WTC11 (cell line): ENCODE measurements around the gene SHQ1. TPM values are rescaled to one million over a fixed set of nuclear protein-coding genes. Genes with fewer than 3 reads are reported as not detected.

Source experiments
- ATAC-seq: fragments of 200-7000 bp; cut with Tn5 transposase; 2 replicates; pipeline ENCODE4 v1.10.0; 2021; ENCODE audit warnings: mild to moderate bottlenecking, moderate library complexity
- CTCF ChIA-PET: fragments of 300-600 bp; sonication (Branson Sonifier 250); formaldehyde crosslinking; loops from one replicate; lab custom pipeline; 2021; ENCODE audit warnings: antibody characterized with exemption; lab: Charles Lee
- POLR2A ChIA-PET: fragments of 350-600 bp; sonication (Branson Sonifier 250); formaldehyde crosslinking; loops from one replicate; lab custom pipeline; 2021; ENCODE audit warnings: antibody characterized with exemption; lab: Charles Lee
- DNase-seq: peaks from one replicate; pipeline ENCODE4 v3.0.0; 2021; ENCODE audit warnings: low spot score
- H3K27ac Mint-ChIP-seq: 2 replicates; pipeline ENCODE4 v1.8.0; 2021; ENCODE audit warnings: mixed read lengths
- H3K27me3 Mint-ChIP-seq: 2 replicates; pipeline ENCODE4 v1.8.0; 2021; ENCODE audit warnings: low read depth, mild to moderate bottlenecking, moderate library complexity, mixed read lengths
- H3K36me3 Mint-ChIP-seq: 2 replicates; pipeline ENCODE4 v1.8.0; 2021; ENCODE audit warnings: mixed read lengths
- H3K4me1 Mint-ChIP-seq: 2 replicates; pipeline ENCODE4 v1.8.0; 2022; ENCODE audit warnings: mixed read lengths
- H3K4me3 Mint-ChIP-seq: 2 replicates; pipeline ENCODE4 v1.8.0; 2021; ENCODE audit warnings: mild to moderate bottlenecking, moderate library complexity, mixed read lengths
- H3K9me3 Mint-ChIP-seq: 2 replicates; pipeline ENCODE4 v1.8.0; 2021; ENCODE audit warnings: mixed read lengths
- EMX1 ChIP-seq: fragments of 250-450 bp; sonication (Bioruptor Pico); IDR thresholded peaks from 2 replicates; pipeline ENCODE4 v1.8.0; 2021; ENCODE audit warnings: mild to moderate bottlenecking
- FOXP1 ChIP-seq: sonication (generic); formaldehyde crosslinking; IDR thresholded peaks from 2 replicates; pipeline ENCODE4 v1.8.0; 2022; ENCODE audit warnings: missing genetic modification reagents, mild to moderate bottlenecking, moderate library complexity, borderline replicate concordance
- MYBL2 ChIP-seq: sonication (generic); formaldehyde crosslinking; IDR thresholded peaks from 2 replicates; pipeline ENCODE4 v1.8.1; 2023; ENCODE audit warnings: mild to moderate bottlenecking, moderate library complexity, missing genetic modification reagents
- NFE2L1 ChIP-seq: sonication (generic); formaldehyde crosslinking; IDR thresholded peaks from 2 replicates; pipeline ENCODE4 v1.8.1; 2023; ENCODE audit warnings: missing genetic modification reagents
- NR2C2 ChIP-seq: sonication (generic); formaldehyde crosslinking; IDR thresholded peaks from 2 replicates; pipeline ENCODE4 v1.8.0; 2022; ENCODE audit warnings: mild to moderate bottlenecking, missing genetic modification reagents
- PRRX2 ChIP-seq: fragments of 250-450 bp; sonication (Bioruptor Pico); IDR thresholded peaks from 2 replicates; pipeline ENCODE4 v1.8.0; 2021; ENCODE audit warnings: mild to moderate bottlenecking
- TCF7 ChIP-seq: sonication (generic); formaldehyde crosslinking; IDR thresholded peaks from 2 replicates; pipeline ENCODE4 v1.8.0; 2022; ENCODE audit warnings: mild to moderate bottlenecking, low read depth, missing genetic modification reagents, moderate library complexity
- TEAD1 ChIP-seq: sonication (generic); formaldehyde crosslinking; IDR thresholded peaks from 2 replicates; pipeline ENCODE4 v1.8.0; 2022; ENCODE audit warnings: mild to moderate bottlenecking, missing genetic modification reagents
- ZNF121 ChIP-seq: sonication (generic); formaldehyde crosslinking; IDR thresholded peaks from 2 replicates; pipeline ENCODE4 v1.8.0; 2023; ENCODE audit warnings: missing genetic modification reagents
- ZNF416 ChIP-seq: fragments of 250-450 bp; sonication (Bioruptor Pico); IDR thresholded peaks from 2 replicates; pipeline ENCODE4 v1.9.0; 2021; ENCODE audit warnings: mild to moderate bottlenecking, inconsistent platforms
- total RNA-seq: library from RNA; stranded (reverse); gene quantifications from 3 replicates; pipeline ENCODE4 v1.2.3, GENCODE V29; 2021
- TF ChIP-seq, protein P1 (sequence below): sonication (generic); formaldehyde crosslinking; IDR thresholded peaks from 2 replicates; pipeline ENCODE4 v1.8.0; 2022; ENCODE audit warnings: mild to moderate bottlenecking, missing genetic modification reagents
- TF ChIP-seq, protein P2 (sequence below): fragments of 250-450 bp; sonication (Bioruptor Pico); IDR thresholded peaks from 2 replicates; pipeline ENCODE4 v2.1.2; 2022; ENCODE audit warnings: mild to moderate bottlenecking, moderate library complexity
- TF ChIP-seq, protein P3 (sequence below): sonication (generic); formaldehyde crosslinking; IDR thresholded peaks from 2 replicates; pipeline ENCODE4 v1.8.1; 2022; ENCODE audit warnings: low read depth, missing genetic modification reagents, borderline replicate concordance
- TF ChIP-seq, protein P4 (sequence below): fragments of 250-450 bp; sonication (Bioruptor Pico); conservative IDR thresholded peaks from 2 replicates; pipeline ENCODE4 v1.9.0; 2021; ENCODE audit warnings: mild to moderate bottlenecking
- TF ChIP-seq, protein P5 (sequence below): sonication (generic); formaldehyde crosslinking; IDR thresholded peaks from 2 replicates; pipeline ENCODE4 v1.8.1; 2023; ENCODE audit warnings: mild to moderate bottlenecking, missing genetic modification reagents, moderate library complexity
- TF ChIP-seq, protein P6 (sequence below): sonication (generic); formaldehyde crosslinking; IDR thresholded peaks from 2 replicates; pipeline ENCODE4 v1.8.1; 2023; ENCODE audit warnings: mild to moderate bottlenecking, missing genetic modification reagents
- TF ChIP-seq, protein P7 (sequence below): sonication (generic); formaldehyde crosslinking; IDR thresholded peaks from 2 replicates; pipeline ENCODE4 v1.8.0; 2022; ENCODE audit warnings: mild to moderate bottlenecking, missing genetic modification reagents
- TF ChIP-seq, protein P8 (sequence below): fragments of 250-450 bp; sonication (Bioruptor Pico); IDR thresholded peaks from 2 replicates; pipeline ENCODE4 v1.9.0; 2021; ENCODE audit warnings: mild to moderate bottlenecking, borderline replicate concordance
- TF ChIP-seq, protein P9 (sequence below): sonication (generic); formaldehyde crosslinking; IDR thresholded peaks from 2 replicates; pipeline ENCODE4 v1.8.1; 2022; ENCODE audit warnings: mild to moderate bottlenecking, moderate library complexity, missing genetic modification reagents

Gene SHQ1
- total RNA-seq, 1 experiment from 2014 or later: 29.1 TPM

DNA sequence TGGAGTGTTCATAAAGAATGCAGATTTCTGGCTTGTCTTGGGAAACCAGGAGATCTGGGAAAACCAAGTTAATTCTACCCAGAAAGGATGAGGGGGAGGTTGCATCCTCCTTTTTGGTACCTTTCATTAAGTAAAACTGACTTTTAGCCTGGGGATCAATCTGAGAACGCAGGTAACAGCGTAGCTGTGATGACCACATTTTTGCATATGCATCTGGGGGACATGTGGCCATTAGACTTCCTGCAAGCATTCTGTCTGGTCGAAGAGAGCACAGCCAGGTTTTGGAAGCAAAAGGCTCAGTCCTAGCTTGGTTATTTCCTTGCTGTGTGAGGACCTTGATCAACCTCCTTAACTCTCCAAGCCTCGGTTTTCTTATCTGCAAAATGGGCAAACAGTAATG lies 145.2 kb downstream of the SHQ1 start (continued):
- TF ChIP-seq, protein P1, sequence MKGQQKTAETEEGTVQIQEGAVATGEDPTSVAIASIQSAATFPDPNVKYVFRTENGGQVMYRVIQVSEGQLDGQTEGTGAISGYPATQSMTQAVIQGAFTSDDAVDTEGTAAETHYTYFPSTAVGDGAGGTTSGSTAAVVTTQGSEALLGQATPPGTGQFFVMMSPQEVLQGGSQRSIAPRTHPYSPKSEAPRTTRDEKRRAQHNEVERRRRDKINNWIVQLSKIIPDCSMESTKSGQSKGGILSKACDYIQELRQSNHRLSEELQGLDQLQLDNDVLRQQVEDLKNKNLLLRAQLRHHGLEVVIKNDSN (CRISPR knock-in tag): no peak
- TF ChIP-seq, protein P2, sequence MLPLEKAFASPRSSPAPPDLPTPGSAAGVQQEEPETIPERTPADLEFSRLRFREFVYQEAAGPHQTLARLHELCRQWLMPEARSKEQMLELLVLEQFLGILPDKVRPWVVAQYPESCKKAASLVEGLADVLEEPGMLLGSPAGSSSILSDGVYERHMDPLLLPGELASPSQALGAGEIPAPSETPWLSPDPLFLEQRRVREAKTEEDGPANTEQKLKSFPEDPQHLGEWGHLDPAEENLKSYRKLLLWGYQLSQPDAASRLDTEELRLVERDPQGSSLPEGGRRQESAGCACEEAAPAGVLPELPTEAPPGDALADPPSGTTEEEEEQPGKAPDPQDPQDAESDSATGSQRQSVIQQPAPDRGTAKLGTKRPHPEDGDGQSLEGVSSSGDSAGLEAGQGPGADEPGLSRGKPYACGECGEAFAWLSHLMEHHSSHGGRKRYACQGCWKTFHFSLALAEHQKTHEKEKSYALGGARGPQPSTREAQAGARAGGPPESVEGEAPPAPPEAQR (CRISPR knock-in tag): no peak
- TF ChIP-seq PRRX2 (CRISPR knock-in tag): no peak
- TF ChIP-seq MYBL2 (CRISPR knock-in tag): no peak
- no peak for TF ChIP-seq NR2C2 (CRISPR knock-in tag)
- TF ChIP-seq, all 79 proteins: peak for 0

DNA sequence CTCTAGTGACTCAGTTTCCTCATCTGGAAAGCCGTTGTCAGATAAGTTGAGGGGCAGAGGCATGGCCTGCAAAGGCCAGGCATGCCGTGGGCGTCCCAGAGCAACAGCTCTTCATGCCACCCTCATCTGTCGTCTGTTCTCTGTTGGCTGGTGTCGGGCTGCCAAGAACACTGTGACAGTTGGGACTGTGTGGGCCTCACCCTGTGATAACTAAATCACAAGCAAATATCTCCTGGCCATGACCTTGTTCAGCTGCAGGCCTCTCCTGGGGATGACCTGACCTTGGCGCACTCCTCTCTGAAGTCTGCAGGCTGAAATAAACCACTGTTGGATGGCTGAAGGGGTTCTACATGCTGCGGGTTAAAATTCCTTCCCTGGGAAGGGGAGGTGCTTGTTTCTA lies 145.9 kb downstream of the SHQ1 start:
- DNase-seq (no peak), ATAC-seq (no peak)
- no peak for TF ChIP-seq FOXP1
- no peak for TF ChIP-seq PRRX2 (CRISPR knock-in tag)
- TF ChIP-seq ZNF121 (CRISPR knock-in tag): no peak
- no peak for TF ChIP-seq ZNF416 (CRISPR knock-in tag)
- TF ChIP-seq, protein P3, sequence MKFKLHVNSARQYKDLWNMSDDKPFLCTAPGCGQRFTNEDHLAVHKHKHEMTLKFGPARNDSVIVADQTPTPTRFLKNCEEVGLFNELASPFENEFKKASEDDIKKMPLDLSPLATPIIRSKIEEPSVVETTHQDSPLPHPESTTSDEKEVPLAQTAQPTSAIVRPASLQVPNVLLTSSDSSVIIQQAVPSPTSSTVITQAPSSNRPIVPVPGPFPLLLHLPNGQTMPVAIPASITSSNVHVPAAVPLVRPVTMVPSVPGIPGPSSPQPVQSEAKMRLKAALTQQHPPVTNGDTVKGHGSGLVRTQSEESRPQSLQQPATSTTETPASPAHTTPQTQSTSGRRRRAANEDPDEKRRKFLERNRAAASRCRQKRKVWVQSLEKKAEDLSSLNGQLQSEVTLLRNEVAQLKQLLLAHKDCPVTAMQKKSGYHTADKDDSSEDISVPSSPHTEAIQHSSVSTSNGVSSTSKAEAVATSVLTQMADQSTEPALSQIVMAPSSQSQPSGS (CRISPR knock-in tag): no peak
- TF ChIP-seq, protein P4, sequence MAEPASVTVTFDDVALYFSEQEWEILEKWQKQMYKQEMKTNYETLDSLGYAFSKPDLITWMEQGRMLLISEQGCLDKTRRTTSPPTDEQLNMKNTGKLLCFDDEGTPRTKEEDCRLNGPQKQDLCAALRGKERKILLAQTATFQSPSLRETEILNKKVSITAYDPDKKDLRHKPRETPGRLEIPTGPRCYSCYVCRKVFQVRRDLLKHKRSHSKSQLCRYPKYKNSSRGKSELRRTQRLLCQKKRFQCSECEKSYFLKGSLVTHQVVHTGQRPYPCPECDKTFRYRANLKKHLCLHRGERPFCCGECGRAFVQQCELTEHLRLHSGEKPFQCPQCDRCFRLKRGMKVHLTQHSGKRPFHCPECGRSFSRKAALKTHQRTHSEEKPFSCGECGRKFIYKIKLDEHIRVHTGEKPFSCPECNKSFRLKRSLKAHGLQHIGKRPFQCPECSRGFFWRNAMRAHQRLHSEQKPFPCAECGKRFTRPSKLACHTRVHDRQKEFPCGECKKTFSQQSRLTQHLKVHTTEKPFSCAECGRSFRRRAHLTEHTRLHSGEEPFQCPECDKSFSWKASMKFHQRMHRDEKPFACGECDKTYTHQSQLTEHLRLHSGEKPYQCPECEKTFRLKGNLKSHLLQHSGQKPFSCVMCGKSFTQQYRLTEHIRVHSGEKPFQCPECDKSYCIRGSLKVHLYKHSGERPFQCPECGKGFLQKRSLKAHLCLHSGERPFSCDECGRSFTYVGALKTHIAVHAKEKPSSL: no peak
- TF ChIP-seq, protein P5, sequence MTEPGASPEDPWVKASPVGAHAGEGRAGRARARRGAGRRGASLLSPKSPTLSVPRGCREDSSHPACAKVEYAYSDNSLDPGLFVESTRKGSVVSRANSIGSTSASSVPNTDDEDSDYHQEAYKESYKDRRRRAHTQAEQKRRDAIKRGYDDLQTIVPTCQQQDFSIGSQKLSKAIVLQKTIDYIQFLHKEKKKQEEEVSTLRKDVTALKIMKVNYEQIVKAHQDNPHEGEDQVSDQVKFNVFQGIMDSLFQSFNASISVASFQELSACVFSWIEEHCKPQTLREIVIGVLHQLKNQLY: no peak
- TF ChIP-seq TCF7 (CRISPR knock-in tag): no peak
- no peak for TF ChIP-seq EMX1 (CRISPR knock-in tag)
- TF ChIP-seq, protein P6, sequence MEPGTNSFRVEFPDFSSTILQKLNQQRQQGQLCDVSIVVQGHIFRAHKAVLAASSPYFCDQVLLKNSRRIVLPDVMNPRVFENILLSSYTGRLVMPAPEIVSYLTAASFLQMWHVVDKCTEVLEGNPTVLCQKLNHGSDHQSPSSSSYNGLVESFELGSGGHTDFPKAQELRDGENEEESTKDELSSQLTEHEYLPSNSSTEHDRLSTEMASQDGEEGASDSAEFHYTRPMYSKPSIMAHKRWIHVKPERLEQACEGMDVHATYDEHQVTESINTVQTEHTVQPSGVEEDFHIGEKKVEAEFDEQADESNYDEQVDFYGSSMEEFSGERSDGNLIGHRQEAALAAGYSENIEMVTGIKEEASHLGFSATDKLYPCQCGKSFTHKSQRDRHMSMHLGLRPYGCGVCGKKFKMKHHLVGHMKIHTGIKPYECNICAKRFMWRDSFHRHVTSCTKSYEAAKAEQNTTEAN (CRISPR knock-in tag): no peak
- TF ChIP-seq, protein P7, sequence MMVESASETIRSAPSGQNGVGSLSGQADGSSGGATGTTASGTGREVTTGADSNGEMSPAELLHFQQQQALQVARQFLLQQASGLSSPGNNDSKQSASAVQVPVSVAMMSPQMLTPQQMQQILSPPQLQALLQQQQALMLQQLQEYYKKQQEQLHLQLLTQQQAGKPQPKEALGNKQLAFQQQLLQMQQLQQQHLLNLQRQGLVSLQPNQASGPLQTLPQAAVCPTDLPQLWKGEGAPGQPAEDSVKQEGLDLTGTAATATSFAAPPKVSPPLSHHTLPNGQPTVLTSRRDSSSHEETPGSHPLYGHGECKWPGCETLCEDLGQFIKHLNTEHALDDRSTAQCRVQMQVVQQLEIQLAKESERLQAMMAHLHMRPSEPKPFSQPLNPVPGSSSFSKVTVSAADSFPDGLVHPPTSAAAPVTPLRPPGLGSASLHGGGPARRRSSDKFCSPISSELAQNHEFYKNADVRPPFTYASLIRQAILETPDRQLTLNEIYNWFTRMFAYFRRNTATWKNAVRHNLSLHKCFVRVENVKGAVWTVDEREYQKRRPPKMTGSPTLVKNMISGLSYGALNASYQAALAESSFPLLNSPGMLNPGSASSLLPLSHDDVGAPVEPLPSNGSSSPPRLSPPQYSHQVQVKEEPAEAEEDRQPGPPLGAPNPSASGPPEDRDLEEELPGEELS (CRISPR knock-in tag): no peak
- no peak for TF ChIP-seq NFE2L1 (CRISPR knock-in tag)
- TF ChIP-seq, protein P8, sequence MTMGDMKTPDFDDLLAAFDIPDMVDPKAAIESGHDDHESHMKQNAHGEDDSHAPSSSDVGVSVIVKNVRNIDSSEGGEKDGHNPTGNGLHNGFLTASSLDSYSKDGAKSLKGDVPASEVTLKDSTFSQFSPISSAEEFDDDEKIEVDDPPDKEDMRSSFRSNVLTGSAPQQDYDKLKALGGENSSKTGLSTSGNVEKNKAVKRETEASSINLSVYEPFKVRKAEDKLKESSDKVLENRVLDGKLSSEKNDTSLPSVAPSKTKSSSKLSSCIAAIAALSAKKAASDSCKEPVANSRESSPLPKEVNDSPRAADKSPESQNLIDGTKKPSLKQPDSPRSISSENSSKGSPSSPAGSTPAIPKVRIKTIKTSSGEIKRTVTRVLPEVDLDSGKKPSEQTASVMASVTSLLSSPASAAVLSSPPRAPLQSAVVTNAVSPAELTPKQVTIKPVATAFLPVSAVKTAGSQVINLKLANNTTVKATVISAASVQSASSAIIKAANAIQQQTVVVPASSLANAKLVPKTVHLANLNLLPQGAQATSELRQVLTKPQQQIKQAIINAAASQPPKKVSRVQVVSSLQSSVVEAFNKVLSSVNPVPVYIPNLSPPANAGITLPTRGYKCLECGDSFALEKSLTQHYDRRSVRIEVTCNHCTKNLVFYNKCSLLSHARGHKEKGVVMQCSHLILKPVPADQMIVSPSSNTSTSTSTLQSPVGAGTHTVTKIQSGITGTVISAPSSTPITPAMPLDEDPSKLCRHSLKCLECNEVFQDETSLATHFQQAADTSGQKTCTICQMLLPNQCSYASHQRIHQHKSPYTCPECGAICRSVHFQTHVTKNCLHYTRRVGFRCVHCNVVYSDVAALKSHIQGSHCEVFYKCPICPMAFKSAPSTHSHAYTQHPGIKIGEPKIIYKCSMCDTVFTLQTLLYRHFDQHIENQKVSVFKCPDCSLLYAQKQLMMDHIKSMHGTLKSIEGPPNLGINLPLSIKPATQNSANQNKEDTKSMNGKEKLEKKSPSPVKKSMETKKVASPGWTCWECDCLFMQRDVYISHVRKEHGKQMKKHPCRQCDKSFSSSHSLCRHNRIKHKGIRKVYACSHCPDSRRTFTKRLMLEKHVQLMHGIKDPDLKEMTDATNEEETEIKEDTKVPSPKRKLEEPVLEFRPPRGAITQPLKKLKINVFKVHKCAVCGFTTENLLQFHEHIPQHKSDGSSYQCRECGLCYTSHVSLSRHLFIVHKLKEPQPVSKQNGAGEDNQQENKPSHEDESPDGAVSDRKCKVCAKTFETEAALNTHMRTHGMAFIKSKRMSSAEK (CRISPR knock-in tag): no peak
- no peak for TF ChIP-seq TEAD1 (CRISPR knock-in tag)
- TF ChIP-seq, protein P9, sequence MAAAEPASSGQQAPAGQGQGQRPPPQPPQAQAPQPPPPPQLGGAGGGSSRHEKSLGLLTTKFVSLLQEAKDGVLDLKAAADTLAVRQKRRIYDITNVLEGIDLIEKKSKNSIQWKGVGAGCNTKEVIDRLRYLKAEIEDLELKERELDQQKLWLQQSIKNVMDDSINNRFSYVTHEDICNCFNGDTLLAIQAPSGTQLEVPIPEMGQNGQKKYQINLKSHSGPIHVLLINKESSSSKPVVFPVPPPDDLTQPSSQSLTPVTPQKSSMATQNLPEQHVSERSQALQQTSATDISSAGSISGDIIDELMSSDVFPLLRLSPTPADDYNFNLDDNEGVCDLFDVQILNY (CRISPR knock-in tag): no peak
- TF ChIP-seq, all 79 proteins: peak for 0
- H3K27me3 Mint-ChIP-seq: no peaks in the 10 kb centered on the region
- no peaks in the 10 kb centered on the region for H3K9me3 Mint-ChIP-seq
- H3K4me3 Mint-ChIP-seq: no peak overlapping the region
- no peaks in the 10 kb centered on the region for H3K36me3 Mint-ChIP-seq
- H3K4me1 Mint-ChIP-seq: peaks cover 13% of the 10 kb centered on the region
- CTCF ChIA-PET: interaction anchor here (0.7 to 1.8 kb wide), 3 partner anchors 36 to 109 kb away, joined by 4 to 5 read pairs (median 4); no protein-coding TSS in a partner anchor
- POLR2A ChIA-PET: no interaction called here
- H3K27ac Mint-ChIP-seq: no peak overlapping the region
